Embryonic facial prominence (tissue), 1 donor: Measurements from ENCODE around the gene EDNRA.

Experiments used
- DNase-seq: peaks from one replicate; pipeline ENCODE4 v3.0.0-alpha.2; 2016; ENCODE audit errors: extremely low spot score

EDNRA gene

GRCh38 chr4:147589586-147589985, 108.7 kb downstream of the EDNRA start:
- DNase-seq, result no peak

- DNase-seq, result peak; percentile 72
Measured at GRCh38 chr4:147590249-147590920, 109.5 kb downstream of the EDNRA start.

- DNase-seq, result no peak
Measured at GRCh38 chr4:147591106-147591505, 110.2 kb downstream of the EDNRA start.

- DNase-seq, result no peak
Measured at GRCh38 chr4:147594107-147594506, 113.2 kb downstream of the EDNRA start.
